Caco-2 (cell line): ENCODE results near the gene FPR1. TPM values are rescaled to one million over a fixed set of nuclear protein-coding genes. Genes with fewer than 3 reads are reported as not detected.
"Not testable (repeated sequence)": the region's sequence is repeated elsewhere in the genome, so short reads cannot be mapped to it uniquely, and the experiment has no call there.

Experiments
- BruUV-seq: library from RNA; stranded (reverse); fragments of 400-500 nt; replicated peaks from 2 replicates; lab custom pipeline; 2021; lab: Mats Ljungman, UMichigan
- CTCF ChIA-PET: fragments of 300-600 bp; sonication (Branson Sonifier 250); formaldehyde crosslinking; loops from one replicate; lab custom pipeline; 2022; ENCODE audit warnings: antibody characterized with exemption; lab: Charles Lee
- POLR2A ChIA-PET: fragments of 300-600 bp; sonication (Branson Sonifier 250); formaldehyde crosslinking; loops from one replicate; lab custom pipeline; 2022; ENCODE audit warnings: antibody characterized with exemption; lab: Charles Lee
- DNase-seq, 2 experiments: peaks; one replicate each; pipeline versions ENCODE4 v3.0.0 to v3.0.0-alpha.2; 2020 to 2022
- H3K27me3 ChIP-seq: replicated peaks from 2 replicates; pipeline ENCODE4 v1.6.0; 2011; ENCODE audit warnings: low read length; ENCODE audit not compliant: control insufficient read depth, insufficient read depth
- H3K36me3 ChIP-seq: 2 replicates; pipeline ENCODE4 v1.5.1; 2011; ENCODE audit warnings: low read length; ENCODE audit not compliant: control insufficient read depth, insufficient read depth
- H3K4me1 ChIP-seq: fragments of 250-450 bp; sonication (Bioruptor Pico); 2 replicates; pipeline ENCODE4 v1.5.1; 2020; ENCODE audit warnings: mild to moderate bottlenecking
- H3K4me3 ChIP-seq: 2 replicates; pipeline ENCODE4 v1.5.1; 2011; ENCODE audit warnings: low read depth, mild to moderate bottlenecking, control low read depth, low read length
- H3K9me3 ChIP-seq: fragments of 250-450 bp; sonication (Bioruptor Pico); 2 replicates; pipeline ENCODE4 v1.5.1; 2020; ENCODE audit warnings: mild to moderate bottlenecking, moderate library complexity
- H3K27ac Mint-ChIP-seq: one replicate; pipeline ENCODE4 v1.8.0; 2022; ENCODE audit warnings: mixed read lengths; ENCODE audit not compliant: unreplicated experiment
- H3K27me3 Mint-ChIP-seq: one replicate; pipeline ENCODE4 v1.8.0; 2022; ENCODE audit warnings: mixed read lengths; ENCODE audit not compliant: insufficient read depth, unreplicated experiment
- H3K36me3 Mint-ChIP-seq: one replicate; pipeline ENCODE4 v1.8.0; 2022; ENCODE audit warnings: mild to moderate bottlenecking, mixed read lengths; ENCODE audit not compliant: insufficient read depth, unreplicated experiment
- H3K4me1 Mint-ChIP-seq: one replicate; pipeline ENCODE4 v1.8.0; 2022; ENCODE audit warnings: low read depth, mixed read lengths; ENCODE audit not compliant: unreplicated experiment
- H3K4me3 Mint-ChIP-seq: one replicate; pipeline ENCODE4 v1.8.0; 2022; ENCODE audit warnings: mild to moderate bottlenecking, moderate library complexity, mixed read lengths; ENCODE audit not compliant: unreplicated experiment
- H3K9me3 Mint-ChIP-seq: one replicate; pipeline ENCODE4 v1.8.0; 2022; ENCODE audit warnings: mixed read lengths; ENCODE audit not compliant: unreplicated experiment
- intact Hi-C: fragments of 100-400 bp; cut with micrococcal nuclease; formaldehyde crosslinking; loops from one replicate; pipeline ENCODE4 v1.10.0; 2022; ENCODE audit not compliant: unreplicated experiment
- total RNA-seq: library from RNA; stranded (reverse); gene quantifications from 2 replicates; pipeline ENCODE4 v1.2.3, GENCODE V29; 2022
- TF ChIP-seq, protein P1 (sequence below), 2 experiments: fragments of 200-600 bp in 1 of 2; IDR thresholded peaks; 1 replicate in 1 of 2; 2 replicates in 1 of 2; pipeline versions ENCODE4 v1.5.1 to v1.8.0; 2011 to 2022; ENCODE audit warnings: antibody characterized with exemption in 1 of 2, control low read depth in 1 of 2, inconsistent platforms in 1 of 2, low read depth in 1 of 2, low read length in 1 of 2, mild to moderate bottlenecking in 1 of 2, moderate library complexity in 1 of 2; ENCODE audit not compliant: insufficient read depth in 1 of 2, severe bottlenecking in 1 of 2, unreplicated experiment in 1 of 2

Gene FPR1
- total RNA-seq, 1 experiment from 2014 or later: not detected

DNA sequence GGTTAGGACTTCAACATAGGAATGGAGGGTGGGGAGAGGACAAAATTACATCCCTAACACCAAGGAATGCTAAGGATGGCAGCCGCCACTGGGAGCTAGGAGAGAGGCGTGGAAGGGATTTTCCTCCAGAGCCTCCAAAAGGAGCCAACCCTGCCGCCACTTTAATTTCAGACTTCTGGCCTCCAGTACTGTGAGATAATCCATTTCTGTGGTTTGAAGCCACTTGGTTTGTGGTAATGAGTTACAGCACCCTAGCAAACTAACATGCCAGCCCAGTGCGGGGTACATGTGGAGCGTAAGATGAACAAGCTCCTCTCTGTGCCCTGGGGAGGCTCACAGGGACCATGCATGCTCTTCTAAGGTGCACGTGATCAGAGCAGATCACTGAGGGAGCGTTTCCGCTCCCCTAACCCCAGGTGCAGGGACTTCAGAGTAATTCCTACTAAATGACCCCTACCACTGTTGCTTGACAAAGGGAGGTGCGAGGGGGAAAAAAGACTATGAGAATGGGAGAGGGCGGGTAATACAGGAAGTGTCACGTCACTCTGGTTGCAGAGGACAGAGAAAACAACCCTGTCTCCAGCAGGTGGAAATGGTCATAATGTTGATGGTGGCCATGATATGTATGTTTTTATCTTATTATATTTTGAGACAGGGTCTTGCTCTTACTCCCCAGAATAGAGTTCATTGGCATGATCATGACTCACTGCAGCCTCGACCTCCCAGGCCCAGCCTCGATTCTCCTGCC is 12.0 kb downstream of the FPR1 start:
- H3K36me3 ChIP-seq: no peaks in the 10 kb centered on the region
- H3K4me3 ChIP-seq: no peak overlapping the region
- BruUV-seq: no TSS peak
- no peaks in the 10 kb centered on the region for H3K9me3 Mint-ChIP-seq
- no peaks in the 10 kb centered on the region; the same call in none of the 2 replicates for H3K9me3 ChIP-seq
- no peak for DNase-seq
- TF ChIP-seq, protein P1, sequence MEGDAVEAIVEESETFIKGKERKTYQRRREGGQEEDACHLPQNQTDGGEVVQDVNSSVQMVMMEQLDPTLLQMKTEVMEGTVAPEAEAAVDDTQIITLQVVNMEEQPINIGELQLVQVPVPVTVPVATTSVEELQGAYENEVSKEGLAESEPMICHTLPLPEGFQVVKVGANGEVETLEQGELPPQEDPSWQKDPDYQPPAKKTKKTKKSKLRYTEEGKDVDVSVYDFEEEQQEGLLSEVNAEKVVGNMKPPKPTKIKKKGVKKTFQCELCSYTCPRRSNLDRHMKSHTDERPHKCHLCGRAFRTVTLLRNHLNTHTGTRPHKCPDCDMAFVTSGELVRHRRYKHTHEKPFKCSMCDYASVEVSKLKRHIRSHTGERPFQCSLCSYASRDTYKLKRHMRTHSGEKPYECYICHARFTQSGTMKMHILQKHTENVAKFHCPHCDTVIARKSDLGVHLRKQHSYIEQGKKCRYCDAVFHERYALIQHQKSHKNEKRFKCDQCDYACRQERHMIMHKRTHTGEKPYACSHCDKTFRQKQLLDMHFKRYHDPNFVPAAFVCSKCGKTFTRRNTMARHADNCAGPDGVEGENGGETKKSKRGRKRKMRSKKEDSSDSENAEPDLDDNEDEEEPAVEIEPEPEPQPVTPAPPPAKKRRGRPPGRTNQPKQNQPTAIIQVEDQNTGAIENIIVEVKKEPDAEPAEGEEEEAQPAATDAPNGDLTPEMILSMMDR (IDR thresholded peaks at IDR 0.05; ENCODE audit: insufficient read depth in 1 of 2, low read depth in 1 of 2, low read length in 1 of 2, severe bottlenecking in 1 of 2, unreplicated experiment in 1 of 2): no peak
- no peak overlapping the region for H3K4me3 Mint-ChIP-seq
- ChIA-PET POLR2A (no interaction called here), CTCF (no interaction called here)
- H3K27ac Mint-ChIP-seq: no peak overlapping the region
- intact Hi-C loops: no loop called here
- no peaks in the 10 kb centered on the region for H3K36me3 Mint-ChIP-seq
- H3K27me3 ChIP-seq: no peaks in the 10 kb centered on the region; the same call in 1 of the 2 replicates
- H3K4me1 ChIP-seq: no peaks in the 10 kb centered on the region
- no peaks in the 10 kb centered on the region for H3K27me3 Mint-ChIP-seq
- no peaks in the 10 kb centered on the region for H3K4me1 Mint-ChIP-seq

DNA sequence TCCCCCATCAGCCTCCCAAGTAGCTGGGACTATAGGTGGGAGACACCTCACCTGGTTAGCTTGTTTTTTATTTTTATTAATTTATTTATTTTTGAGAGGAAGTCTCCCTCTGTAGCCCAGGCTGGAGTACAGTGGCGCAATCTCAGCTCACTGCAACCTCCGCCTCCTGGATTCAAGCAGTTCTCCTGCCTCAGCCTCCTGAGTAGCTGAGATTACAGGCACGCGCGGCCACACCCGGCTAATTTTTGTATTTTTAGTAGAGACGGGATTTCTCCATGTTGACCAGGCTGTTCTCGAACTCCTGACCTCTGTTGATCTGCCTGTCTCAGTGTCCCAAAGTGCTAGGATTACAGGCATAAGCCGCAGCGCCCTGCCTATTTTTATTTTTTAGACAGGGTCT is 13.2 kb downstream of the FPR1 start:
- H3K9me3 Mint-ChIP-seq, CTCF ChIA-PET, H3K36me3 ChIP-seq, H3K27me3 ChIP-seq, H3K9me3 ChIP-seq, H3K36me3 Mint-ChIP-seq, H3K4me3 Mint-ChIP-seq, POLR2A ChIA-PET, H3K27ac Mint-ChIP-seq, H3K4me1 Mint-ChIP-seq, intact Hi-C loops, DNase-seq, H3K4me3 ChIP-seq, H3K4me1 ChIP-seq, H3K27me3 Mint-ChIP-seq, BruUV-seq: not testable (repeated sequence)

DNA sequence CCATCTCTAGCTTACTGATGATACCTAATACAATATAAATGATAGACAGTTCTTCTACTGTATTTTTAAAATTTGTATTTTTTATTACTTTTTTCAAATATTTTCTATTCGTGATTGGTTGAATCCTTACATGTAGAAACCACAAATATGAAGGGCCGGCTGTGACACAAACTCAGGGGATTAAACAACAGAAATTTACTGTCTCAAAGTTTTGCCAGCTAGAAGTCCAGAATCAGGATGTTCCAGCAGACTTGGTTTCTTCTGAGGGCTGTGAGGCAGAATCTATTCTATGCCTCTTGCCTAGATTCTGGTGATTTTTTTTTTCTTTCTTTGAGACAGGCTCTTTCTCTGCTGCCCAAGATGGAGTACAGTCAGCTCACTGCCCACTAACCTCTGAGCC is 13.8 kb downstream of the FPR1 start:
- H3K4me1 Mint-ChIP-seq: no peaks in the 10 kb centered on the region

More for the DNA sequence above, 13.8 kb downstream of the FPR1 start:
- H3K36me3 ChIP-seq: no peaks in the 10 kb centered on the region
- Mint-ChIP-seq H3K4me3 (no peak overlapping the region), H3K27ac (no peak overlapping the region), H3K36me3 (no peaks in the 10 kb centered on the region), H3K27me3 (no peaks in the 10 kb centered on the region), H3K9me3 (peaks cover 9% of the 10 kb centered on the region)
- no peak overlapping the region for H3K4me3 ChIP-seq
- POLR2A ChIA-PET: no interaction called here
- no TSS peak for BruUV-seq
- CTCF ChIA-PET: no interaction called here
- intact Hi-C loops: no loop called here
- no peaks in the 10 kb centered on the region; the same call in 1 of the 2 replicates for H3K27me3 ChIP-seq
- H3K4me1 ChIP-seq: no peaks in the 10 kb centered on the region
- no peak for DNase-seq
- TF ChIP-seq, protein P1 (IDR thresholded peaks at IDR 0.05; ENCODE audit: insufficient read depth in 1 of 2, low read depth in 1 of 2, low read length in 1 of 2, severe bottlenecking in 1 of 2, unreplicated experiment in 1 of 2): no peak
- peaks cover 4% of the 10 kb centered on the region; the same call in 1 of the 2 replicates for H3K9me3 ChIP-seq
